NCI-H748 (cell line): Measurements from ENCODE around the gene KIAA1191.
"Not testable (repeated sequence)": the region's sequence is repeated elsewhere in the genome, so short reads cannot be mapped to it uniquely, and the experiment has no call there.

Experiments
- DNase-seq: peaks from one replicate; lab custom pipeline; 2025; ENCODE audit not compliant: unreplicated experiment; lab: John Stamatoyannopoulos, UW

The KIAA1191 gene

GRCh38 chr5:176317534-176318374 lies 43.8 kb downstream of the KIAA1191 start:
- DNase-seq: no peak

- not testable (repeated sequence) for DNase-seq
These were observed 56.2 kb downstream of the KIAA1191 start for GRCh38 chr5:176305356-176305755.
